ENCODE results near the gene PAQR5.

PAQR5 gene

DNA sequence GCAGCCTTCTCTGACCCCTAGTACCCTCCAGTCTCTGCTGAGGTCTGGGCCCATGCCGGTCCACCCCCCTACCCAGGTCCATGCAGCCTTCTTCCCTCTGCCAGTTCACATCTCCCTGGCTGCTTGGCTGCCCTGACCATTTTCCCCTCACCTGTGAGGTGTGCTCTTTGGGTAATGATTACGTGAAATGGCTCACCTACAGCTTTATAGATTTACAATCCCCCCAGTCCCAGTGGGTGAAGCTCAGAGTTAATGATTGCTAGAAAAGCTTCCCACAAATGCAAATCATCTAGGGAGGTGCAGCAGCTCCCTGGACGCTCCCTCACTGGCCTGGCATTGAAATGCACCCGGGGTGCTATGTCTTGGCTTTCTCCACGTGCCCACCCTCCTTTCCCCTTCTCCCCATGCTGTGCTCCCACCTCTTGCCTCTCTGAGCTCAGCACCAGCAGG is 18.7 kb downstream of the PAQR5 start:
- no peaks in the 10 kb centered on the region for H3K27me3 ChIP-seq (ENCODE audit: insufficient read depth, low read length)
- no peaks in the 10 kb centered on the region for H3K36me3 ChIP-seq (ENCODE audit: insufficient read depth, low read length)
- H3K4me3 ChIP-seq (ENCODE audit: low read length), result no peak overlapping the region
- no peaks in the 10 kb centered on the region for H3K4me1 ChIP-seq (ENCODE audit: insufficient read depth, low read length)
- no peak overlapping the region for H3K27ac ChIP-seq (ENCODE audit: low read depth, low read length)
- no peak overlapping the region for H3K9ac ChIP-seq (ENCODE audit: low read depth, low read length)
- WGBS, result 44% methylated on average over 4 of the region's 5 CpGs
- no peaks in the 10 kb centered on the region for H3K9me3 ChIP-seq (ENCODE audit: insufficient read depth, low read depth, low read length)

DNA sequence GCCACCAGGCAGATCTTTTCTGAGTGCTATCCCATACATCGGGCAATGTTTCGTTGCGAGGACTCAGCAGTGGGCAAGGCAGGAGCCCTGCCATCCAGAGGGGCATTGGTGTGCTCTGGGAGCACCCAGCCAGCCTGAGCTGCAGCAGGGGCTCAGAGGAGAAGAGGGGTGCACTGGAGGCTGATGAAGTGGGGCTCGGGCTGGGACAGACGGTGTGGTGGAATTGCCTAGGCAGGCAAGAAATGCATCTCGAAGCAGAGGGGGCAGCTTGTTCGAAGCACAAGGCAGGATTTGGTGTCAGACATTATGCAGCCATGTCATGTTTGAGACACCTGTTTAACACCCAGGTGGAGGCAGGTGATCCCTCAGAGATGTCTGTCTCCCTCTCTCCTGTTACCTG is 19.3 kb downstream of the PAQR5 start:
- H3K27ac ChIP-seq (ENCODE audit: low read depth, low read length), result no peak overlapping the region
- 94% methylated on average over 7 of the region's 7 CpGs for WGBS
- H3K9me3 ChIP-seq (ENCODE audit: insufficient read depth, low read depth, low read length), result no peaks in the 10 kb centered on the region
- H3K9ac ChIP-seq (ENCODE audit: low read depth, low read length), result no peak overlapping the region
- H3K36me3 ChIP-seq (ENCODE audit: insufficient read depth, low read length), result no peaks in the 10 kb centered on the region
- H3K27me3 ChIP-seq (ENCODE audit: insufficient read depth, low read length), result no peaks in the 10 kb centered on the region
- no peak overlapping the region for H3K4me3 ChIP-seq (ENCODE audit: low read length)
- no peaks in the 10 kb centered on the region for H3K4me1 ChIP-seq (ENCODE audit: insufficient read depth, low read length)

DNA sequence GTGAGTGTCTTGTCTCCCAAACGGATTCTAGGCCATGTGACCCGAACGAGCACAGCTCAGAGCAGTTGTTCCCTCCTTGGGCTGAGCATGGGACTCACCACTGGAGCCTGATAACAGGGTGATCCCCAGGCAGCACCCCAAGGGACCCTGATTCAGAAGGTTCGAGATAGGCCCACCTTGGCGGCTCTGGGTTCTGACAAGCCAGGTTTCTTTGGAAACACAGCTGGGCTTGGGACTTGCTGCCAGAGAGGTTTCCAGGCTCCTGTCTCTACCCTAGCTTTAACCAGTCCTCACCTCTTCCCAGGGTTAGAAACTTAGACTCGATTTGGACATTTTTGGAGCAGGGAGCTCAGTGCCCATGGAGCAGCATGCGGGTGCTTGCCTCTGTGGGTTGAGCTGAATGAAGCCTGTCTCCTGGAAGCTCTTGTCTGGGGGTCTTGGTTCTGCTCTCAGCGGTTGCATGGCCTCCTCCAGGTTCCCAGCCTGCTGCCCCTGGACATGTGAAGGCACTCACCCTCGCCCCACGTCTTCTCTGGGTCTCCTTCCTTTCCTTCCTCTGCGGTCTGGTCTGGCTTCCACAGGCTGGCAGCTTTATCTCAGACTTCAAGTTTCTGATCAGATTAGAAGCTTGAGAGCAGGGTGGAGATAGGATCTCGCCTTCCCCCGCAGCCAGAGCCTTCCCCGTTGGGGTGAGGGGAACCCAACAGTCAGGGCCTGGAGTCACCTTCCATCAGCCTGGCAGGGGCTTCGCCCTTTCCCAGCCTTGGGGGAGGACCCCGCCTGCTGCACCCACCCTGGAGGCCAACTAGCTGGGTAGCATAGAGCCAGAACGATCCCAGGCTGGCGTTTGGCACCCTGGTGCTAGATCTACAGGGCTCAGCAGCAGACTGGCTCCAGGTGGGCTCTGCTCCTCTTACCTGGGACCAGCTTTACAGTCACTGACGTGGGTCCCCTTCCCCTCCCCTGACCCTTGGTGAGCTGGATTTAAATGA is 21.0 kb downstream of the PAQR5 start:
- WGBS, result 91% methylated on average over 19 of the region's 19 CpGs
- H3K27ac ChIP-seq (ENCODE audit: low read depth, low read length), result no peak overlapping the region
- H3K4me1 ChIP-seq (ENCODE audit: insufficient read depth, low read length), result no peaks in the 10 kb centered on the region
- no peaks in the 10 kb centered on the region for H3K27me3 ChIP-seq (ENCODE audit: insufficient read depth, low read length)
- no peaks in the 10 kb centered on the region for H3K9me3 ChIP-seq (ENCODE audit: insufficient read depth, low read depth, low read length)
- H3K9ac ChIP-seq (ENCODE audit: low read depth, low read length), result no peak overlapping the region
- no peaks in the 10 kb centered on the region for H3K36me3 ChIP-seq (ENCODE audit: insufficient read depth, low read length)
- H3K4me3 ChIP-seq (ENCODE audit: low read length), result no peak overlapping the region

DNA sequence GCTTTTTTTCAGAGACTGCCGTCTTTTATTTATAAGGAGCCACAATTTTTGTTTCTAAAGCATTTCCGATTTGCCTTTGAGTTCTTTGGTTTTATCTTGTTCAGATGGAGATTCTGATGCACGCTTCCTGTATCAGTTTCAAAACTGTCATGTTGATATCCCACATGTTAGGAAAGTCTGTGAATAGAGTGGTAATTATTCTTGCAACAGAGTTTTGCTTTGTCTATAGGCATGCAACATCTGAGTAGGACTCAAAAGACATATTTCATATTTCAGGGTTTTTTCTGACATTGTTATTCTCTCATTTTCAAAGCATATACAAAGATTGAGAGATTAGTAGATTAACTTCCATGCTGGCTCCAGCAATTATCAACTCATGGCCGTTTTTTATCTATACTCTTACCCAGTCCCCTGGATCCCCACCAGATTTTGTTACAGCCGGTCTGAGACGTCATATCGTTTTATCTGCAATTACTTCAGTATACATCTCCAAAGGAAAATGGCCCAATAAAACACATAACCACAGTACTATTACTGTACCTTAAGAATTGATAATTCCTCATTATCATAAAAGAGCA is 22.4 kb downstream of the PAQR5 start:
- H3K27ac ChIP-seq (ENCODE audit: low read depth, low read length), result no peak overlapping the region
- H3K36me3 ChIP-seq (ENCODE audit: insufficient read depth, low read length), result no peaks in the 10 kb centered on the region
- H3K4me3 ChIP-seq (ENCODE audit: low read length), result no peak overlapping the region
- H3K4me1 ChIP-seq (ENCODE audit: insufficient read depth, low read length), result no peaks in the 10 kb centered on the region
- 78% methylated on average over 7 of the region's 7 CpGs for WGBS
- no peak overlapping the region for H3K9ac ChIP-seq (ENCODE audit: low read depth, low read length)
- no peaks in the 10 kb centered on the region for H3K9me3 ChIP-seq (ENCODE audit: insufficient read depth, low read depth, low read length)
- no peaks in the 10 kb centered on the region for H3K27me3 ChIP-seq (ENCODE audit: insufficient read depth, low read length)

DNA sequence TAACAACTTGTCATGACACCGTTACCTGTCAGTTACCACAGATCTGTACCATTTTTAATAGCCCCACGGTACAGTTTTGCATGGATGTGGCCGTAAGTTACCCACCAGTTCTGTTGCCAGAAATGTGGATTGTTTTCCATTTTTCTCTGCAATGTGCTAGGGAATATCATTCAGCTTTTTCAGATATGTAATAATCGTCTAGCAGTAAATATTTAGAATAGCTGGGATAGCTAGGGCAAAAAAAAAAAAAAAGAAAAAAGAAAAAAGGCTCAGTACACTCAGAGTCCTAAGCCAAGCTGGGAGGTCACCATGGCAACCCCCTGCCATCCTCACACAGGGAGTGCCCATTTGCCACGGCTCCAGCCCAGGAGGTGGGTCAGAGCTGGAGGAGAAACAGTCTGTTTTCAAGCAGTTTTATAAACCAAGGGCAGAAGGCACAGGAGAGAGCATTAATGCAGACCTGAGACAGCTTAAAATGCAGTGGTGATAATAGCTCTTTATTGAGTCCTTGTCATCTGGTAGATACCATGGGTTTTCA is 25.2 kb downstream of the PAQR5 start:
- no peak overlapping the region for H3K4me3 ChIP-seq (ENCODE audit: low read length)
- H3K27ac ChIP-seq (ENCODE audit: low read depth, low read length), result no peak overlapping the region
- no peaks in the 10 kb centered on the region for H3K27me3 ChIP-seq (ENCODE audit: insufficient read depth, low read length)
- H3K4me1 ChIP-seq (ENCODE audit: insufficient read depth, low read length), result no peaks in the 10 kb centered on the region
- no peak overlapping the region for H3K9ac ChIP-seq (ENCODE audit: low read depth, low read length)
- no peaks in the 10 kb centered on the region for H3K9me3 ChIP-seq (ENCODE audit: insufficient read depth, low read depth, low read length)
- no peaks in the 10 kb centered on the region for H3K36me3 ChIP-seq (ENCODE audit: insufficient read depth, low read length)
- 86% methylated on average over 5 of the region's 5 CpGs for WGBS

GRCh38 chr15:69324565-69324964 is 25.9 kb downstream of the PAQR5 start:
- Histone ChIP-seq H3K9me3 (ENCODE audit: insufficient read depth, low read depth, low read length) (no peaks in the 10 kb centered on the region), H3K4me3 (ENCODE audit: low read length) (no peak overlapping the region), H3K4me1 (ENCODE audit: insufficient read depth, low read length) (no peaks in the 10 kb centered on the region), H3K36me3 (ENCODE audit: insufficient read depth, low read length) (no peaks in the 10 kb centered on the region), H3K9ac (ENCODE audit: low read depth, low read length) (no peak overlapping the region), H3K27me3 (ENCODE audit: insufficient read depth, low read length) (no peaks in the 10 kb centered on the region), H3K27ac (ENCODE audit: low read depth, low read length) (no peak overlapping the region)
- 93% methylated on average over 5 of the region's 5 CpGs for whole genome bisulfite sequencing

- 92% methylated on average over 7 of the region's 7 CpGs for WGBS
- H3K9me3 ChIP-seq (ENCODE audit: insufficient read depth, low read depth, low read length), result no peaks in the 10 kb centered on the region
- H3K4me1 ChIP-seq (ENCODE audit: insufficient read depth, low read length), result no peaks in the 10 kb centered on the region
- H3K27me3 ChIP-seq (ENCODE audit: insufficient read depth, low read length), result no peaks in the 10 kb centered on the region
- no peak overlapping the region for H3K27ac ChIP-seq (ENCODE audit: low read depth, low read length)
- H3K4me3 ChIP-seq (ENCODE audit: low read length), result no peak overlapping the region
- no peak overlapping the region for H3K9ac ChIP-seq (ENCODE audit: low read depth, low read length)
- H3K36me3 ChIP-seq (ENCODE audit: insufficient read depth, low read length), result no peaks in the 10 kb centered on the region
Observed at GRCh38 chr15:69325456-69325971, 26.8 kb downstream of the PAQR5 start.

GRCh38 chr15:69328080-69328479 is 29.4 kb downstream of the PAQR5 start:
- Histone ChIP-seq H3K4me3 (ENCODE audit: low read length) (no peak overlapping the region), H3K9me3 (ENCODE audit: insufficient read depth, low read depth, low read length) (no peaks in the 10 kb centered on the region), H3K27ac (ENCODE audit: low read depth, low read length) (no peak overlapping the region), H3K9ac (ENCODE audit: low read depth, low read length) (no peak overlapping the region), H3K36me3 (ENCODE audit: insufficient read depth, low read length) (no peaks in the 10 kb centered on the region), H3K4me1 (ENCODE audit: insufficient read depth, low read length) (peaks cover 5% of the 10 kb centered on the region; the same call in 1 of the 2 replicates), H3K27me3 (ENCODE audit: insufficient read depth, low read length) (no peaks in the 10 kb centered on the region)
- no CpG with 5 or more reads among the region's 1 CpG for WGBS

DNA sequence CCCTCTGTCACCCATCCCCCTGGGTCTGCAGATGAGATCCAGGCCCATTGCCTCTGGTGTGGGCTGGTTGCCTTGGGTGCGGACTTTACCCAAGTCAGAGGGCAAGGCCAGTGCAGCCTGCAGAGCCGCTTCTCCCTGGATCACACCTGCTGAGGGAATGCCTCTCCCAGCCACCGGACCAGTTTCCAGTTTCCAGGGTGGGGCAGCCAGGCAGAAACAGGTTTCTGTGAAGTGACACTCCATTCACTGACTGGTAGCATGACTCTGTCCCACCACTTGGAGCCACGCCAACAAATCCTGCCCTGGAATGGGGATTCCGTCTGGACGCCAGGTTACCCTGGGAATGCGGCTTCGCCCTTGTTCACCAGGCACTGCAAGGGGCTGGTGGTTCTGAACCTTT is 30.0 kb downstream of the PAQR5 start:
- Histone ChIP-seq H3K36me3 (ENCODE audit: insufficient read depth, low read length) (no peaks in the 10 kb centered on the region), H3K27ac (ENCODE audit: low read depth, low read length) (no peak overlapping the region), H3K4me3 (ENCODE audit: low read length) (no peak overlapping the region), H3K4me1 (ENCODE audit: insufficient read depth, low read length) (peaks cover 5% of the 10 kb centered on the region; the same call in 1 of the 2 replicates), H3K9me3 (ENCODE audit: insufficient read depth, low read depth, low read length) (no peaks in the 10 kb centered on the region), H3K9ac (ENCODE audit: low read depth, low read length) (no peak overlapping the region), H3K27me3 (ENCODE audit: insufficient read depth, low read length) (no peaks in the 10 kb centered on the region)
- WGBS, result 82% methylated on average over 8 of the region's 8 CpGs

DNA sequence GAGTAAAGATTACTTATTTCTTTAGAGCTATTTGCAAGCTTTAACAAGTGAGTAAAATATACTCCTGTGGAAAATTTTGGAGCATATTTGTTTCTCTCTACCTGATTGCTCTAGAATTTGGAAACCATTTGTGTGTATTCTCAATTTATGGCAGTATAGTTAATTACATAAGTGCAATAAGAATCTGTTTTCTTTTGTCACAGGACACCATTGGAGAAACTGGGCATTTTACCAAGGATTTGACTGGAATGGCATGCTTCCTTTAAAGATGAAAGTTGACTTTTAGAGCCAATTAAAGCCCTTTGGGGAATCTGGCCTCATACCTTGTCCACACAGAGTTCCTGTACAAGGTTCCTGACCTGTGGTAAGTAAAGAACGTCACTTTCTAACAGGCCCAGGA is 38.4 kb downstream of the PAQR5 start:
- Histone ChIP-seq H3K9ac (ENCODE audit: low read depth, low read length) (no peak overlapping the region), H3K9me3 (ENCODE audit: insufficient read depth, low read depth, low read length) (peaks cover 5% of the 10 kb centered on the region; the same call in 1 of the 2 replicates), H3K4me1 (ENCODE audit: insufficient read depth, low read length) (peaks cover 3% of the 10 kb centered on the region; the same call in 1 of the 2 replicates), H3K27ac (ENCODE audit: low read depth, low read length) (no peak overlapping the region), H3K27me3 (ENCODE audit: insufficient read depth, low read length) (no peaks in the 10 kb centered on the region), H3K36me3 (ENCODE audit: insufficient read depth, low read length) (no peaks in the 10 kb centered on the region), H3K4me3 (ENCODE audit: low read length) (no peak overlapping the region)
- WGBS, result 95% methylated on average over 1 of the region's 1 CpG
